Nucleus accumbens (tissue), 56 donors: ENCODE results near the gene SLC43A2.

Experiments used
- DNase-seq, 56 donors: peaks; one replicate each; lab custom pipeline; 2025; lab: John Stamatoyannopoulos, UW

SLC43A2 gene

DNA sequence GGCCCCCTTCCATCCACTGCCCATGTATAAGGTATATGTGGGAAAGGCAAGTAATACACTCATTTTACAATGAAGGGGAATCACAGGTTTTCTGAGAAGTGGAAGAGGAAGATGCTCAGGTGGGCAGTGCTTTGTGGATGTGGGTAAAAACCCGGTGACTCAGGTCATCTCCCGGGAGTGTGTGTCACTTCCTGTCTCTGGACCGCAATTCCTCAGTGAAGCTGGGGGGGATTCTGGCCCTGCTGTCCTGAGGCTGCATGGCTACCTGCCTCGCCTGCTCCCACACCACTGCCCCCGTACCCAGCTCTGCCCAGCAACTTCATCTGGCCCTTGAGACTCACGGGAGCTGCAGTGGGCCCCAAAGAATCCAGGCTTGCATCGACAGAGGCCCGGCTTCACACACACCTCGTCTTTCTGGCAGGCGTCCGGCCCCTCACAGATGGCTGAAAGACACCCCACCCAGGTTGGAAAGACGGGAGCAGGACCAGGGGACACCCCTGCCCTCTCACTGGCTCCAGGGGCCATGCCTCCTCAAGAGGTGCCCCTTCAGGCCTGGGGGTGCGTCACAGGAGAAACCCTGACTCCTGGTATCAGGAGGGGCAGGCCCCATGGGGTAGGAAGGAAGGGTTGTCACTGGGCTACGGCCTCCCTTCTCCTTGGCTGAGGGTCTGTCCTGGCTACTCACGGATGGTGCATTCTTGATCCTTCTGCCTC lies 16.0 kb upstream of the SLC43A2 start:
- DNase-seq: no peak

GRCh38 chr17:1643999-1644492 lies 15.4 kb upstream of the SLC43A2 start:
- no peak for DNase-seq

GRCh38 chr17:1643293-1643998 lies 14.8 kb upstream of the SLC43A2 start:
- DNase-seq: peak in 10 of 56 donors; percentile 13 to 64 (median 34)

- DNase-seq: no peak
Observed at GRCh38 chr17:1641065-1641403, 12.4 kb upstream of the SLC43A2 start.

GRCh38 chr17:1640329-1641064 lies 11.9 kb upstream of the SLC43A2 start:
- peak in 25 of 56 donors; percentile 11 to 80 (median 36) for DNase-seq

GRCh38 chr17:1639549-1640180 lies 11.0 kb upstream of the SLC43A2 start:
- no peak for DNase-seq

DNA sequence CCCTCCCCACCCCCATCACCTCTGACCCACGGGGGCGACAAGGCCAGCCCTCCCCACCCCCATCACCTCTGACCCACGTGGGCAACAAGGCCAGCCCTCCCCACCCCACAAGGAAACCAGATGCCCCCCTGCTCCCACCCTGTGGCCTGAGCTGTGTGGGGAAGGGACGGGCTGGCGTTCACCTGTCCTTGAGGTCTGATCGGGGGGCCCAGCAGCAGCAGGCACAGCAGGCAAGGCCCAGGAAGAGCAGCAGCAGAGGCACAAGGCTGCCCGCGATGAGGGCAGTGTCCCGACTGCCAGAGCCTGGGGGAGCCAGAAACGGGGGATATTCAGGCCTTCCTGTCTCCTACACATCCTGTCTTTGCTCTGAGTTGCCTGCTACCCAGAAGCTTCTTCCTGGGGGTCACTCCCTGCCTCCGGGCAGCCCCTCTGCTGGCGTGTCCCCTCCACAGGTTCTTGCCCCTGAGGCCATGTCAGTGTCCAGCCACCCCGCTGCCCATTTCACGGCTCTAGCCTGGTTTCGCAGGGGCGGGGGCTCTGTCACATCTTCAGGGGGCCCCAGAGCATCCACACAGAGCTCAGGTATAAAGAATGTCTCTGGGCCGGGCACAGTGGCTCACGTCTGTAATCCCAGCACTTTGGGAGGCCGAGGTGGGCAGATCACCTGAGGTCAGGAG lies 10.1 kb upstream of the SLC43A2 start:
- no peak for DNase-seq

GRCh38 chr17:1638171-1638590 lies 9.5 kb upstream of the SLC43A2 start:
- peak in 1 of 56 donors; percentile 30 for DNase-seq

DNA sequence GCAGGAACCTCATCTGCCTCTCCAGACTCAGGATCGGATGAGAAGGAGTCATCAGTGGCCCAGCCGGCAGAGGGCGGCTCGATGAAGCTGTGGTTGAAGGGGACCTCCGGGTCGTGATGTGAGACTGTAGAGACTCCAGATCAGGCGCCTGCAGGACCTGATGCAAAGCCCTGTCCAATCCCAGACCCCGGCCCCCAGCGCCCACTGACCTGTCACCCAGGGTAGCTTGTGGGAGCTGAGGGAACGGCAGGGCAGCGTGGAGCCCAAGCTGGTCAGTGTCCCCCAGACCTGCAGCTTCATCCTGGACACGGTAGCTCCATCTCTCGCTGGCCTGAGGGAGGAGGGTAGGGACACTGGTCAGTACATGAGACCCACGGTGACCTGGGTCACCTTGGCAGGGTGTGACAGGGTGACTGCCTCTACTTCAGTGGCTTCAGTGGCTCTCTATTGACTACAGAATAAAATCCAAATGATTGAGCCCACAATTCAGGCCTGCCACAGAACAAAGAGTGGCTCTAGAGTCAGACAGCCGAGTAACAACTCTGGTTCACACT lies 8.2 kb upstream of the SLC43A2 start:
- DNase-seq: no peak

GRCh38 chr17:1635675-1636465 lies 7.2 kb upstream of the SLC43A2 start:
- DNase-seq: no peak

GRCh38 chr17:1634841-1635650 lies 6.4 kb upstream of the SLC43A2 start:
- DNase-seq: no peak

DNA sequence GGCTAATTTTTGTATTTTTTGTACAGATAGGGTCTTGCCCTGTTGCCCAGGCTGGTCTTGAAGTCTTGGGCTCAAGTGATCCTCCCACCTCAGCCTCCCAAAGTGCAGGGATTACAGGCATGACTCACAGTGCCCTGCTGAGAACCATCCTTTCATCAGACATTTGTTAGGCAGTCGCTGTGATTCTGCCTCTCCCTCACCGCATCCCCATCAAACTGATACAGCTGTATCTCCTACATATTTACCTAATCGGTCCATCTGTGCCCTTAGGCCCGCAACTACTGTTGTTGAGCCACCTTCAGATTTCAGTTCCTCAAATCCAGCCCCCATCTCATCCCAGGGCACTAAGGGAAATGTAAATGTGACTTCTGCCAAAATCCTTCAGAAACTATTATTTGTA lies 2.0 kb upstream of the SLC43A2 start:
- no peak for DNase-seq

DNA sequence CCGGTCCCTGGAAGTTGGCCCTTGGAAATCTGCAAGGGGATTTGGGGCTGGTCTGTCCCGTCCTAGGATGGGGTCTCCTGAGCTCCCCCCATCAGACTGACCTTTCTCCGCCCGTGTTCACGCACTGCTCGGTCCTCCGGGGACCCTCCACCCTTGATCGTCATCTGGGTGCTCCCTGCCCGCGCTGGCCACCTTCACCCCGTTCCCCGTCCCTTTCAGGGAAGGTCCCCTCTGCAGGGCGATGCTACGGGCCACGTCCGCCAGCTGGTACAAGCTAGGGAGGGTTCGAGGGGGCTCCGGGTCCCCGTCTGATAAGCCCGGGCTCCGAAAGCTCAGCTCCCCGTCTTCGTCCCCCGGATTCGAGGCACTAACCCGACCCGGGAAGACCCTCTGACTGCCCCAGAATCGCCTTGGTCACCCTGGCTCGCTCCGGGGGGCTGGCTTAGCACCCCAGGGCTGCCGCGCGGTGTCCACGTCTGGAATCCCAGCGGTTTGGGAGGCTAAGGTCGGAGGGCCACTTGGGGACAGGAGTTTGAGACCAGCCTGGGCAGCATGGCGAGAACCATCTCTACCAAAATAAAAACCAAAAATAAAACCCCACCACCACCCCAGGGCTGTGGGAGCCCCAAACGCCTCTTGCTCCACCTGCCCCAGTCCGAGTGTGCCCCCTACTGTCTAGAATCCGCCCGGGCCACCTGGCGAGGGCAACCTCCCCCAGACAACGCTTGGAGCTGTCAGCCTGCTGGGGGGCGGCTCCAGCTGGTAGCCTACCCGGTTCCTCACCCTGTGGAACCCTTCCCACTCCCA lies 1.1 kb upstream of the SLC43A2 start:
- peak in 24 of 56 donors; percentile 10 to 67 (median 32) for DNase-seq

- DNase-seq: peak; percentile 51 to 98 (median 95)
Observed at GRCh38 chr17:1628856-1629503, 346 bp upstream of the SLC43A2 start.

DNA sequence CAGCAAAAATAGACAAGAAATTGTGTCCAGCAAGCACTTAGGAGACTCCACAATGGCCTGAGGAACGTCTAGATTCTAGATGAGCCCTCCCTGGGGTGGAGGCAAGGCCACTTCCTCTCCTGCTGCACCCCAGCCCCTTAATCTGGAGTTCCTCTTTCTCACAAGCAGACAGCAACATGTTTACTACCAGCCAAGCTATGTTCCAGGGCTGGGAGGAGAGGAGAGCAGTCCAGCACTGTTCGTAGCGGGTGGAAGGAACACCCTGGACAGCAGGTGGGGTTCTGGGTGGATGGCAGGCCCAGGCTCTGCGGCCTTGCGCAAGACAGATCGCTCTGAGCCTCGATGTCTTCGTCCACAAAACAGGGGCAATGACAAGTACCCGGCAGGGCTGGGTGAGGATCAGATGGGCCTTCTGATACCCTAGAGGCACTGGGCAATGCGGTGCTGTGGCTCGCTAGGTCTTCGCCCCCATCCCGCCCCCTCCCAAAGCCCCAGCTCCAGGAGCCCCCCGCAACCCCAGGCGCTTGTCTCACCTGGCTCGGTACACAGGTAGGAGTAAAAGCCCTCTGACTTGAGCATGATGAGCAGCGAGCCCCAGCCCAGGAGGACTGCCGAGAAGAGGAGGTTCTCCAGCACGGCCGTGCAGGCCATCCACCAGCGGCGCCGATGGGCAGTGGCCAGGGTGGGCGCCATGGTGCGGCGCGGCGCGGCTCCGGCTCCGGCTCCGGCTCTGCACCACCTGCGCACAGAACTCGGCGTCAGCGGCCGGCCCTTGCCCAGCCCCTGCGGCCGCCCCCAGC lies 1.3 kb downstream of the SLC43A2 start:
- peak in 9 of 56 donors; percentile 10 to 43 (median 27) for DNase-seq

- no peak for DNase-seq
Observed at GRCh38 chr17:1626333-1626732, 2.3 kb downstream of the SLC43A2 start.
